ENCODE results near the gene MUL1.

The MUL1 gene

DNA sequence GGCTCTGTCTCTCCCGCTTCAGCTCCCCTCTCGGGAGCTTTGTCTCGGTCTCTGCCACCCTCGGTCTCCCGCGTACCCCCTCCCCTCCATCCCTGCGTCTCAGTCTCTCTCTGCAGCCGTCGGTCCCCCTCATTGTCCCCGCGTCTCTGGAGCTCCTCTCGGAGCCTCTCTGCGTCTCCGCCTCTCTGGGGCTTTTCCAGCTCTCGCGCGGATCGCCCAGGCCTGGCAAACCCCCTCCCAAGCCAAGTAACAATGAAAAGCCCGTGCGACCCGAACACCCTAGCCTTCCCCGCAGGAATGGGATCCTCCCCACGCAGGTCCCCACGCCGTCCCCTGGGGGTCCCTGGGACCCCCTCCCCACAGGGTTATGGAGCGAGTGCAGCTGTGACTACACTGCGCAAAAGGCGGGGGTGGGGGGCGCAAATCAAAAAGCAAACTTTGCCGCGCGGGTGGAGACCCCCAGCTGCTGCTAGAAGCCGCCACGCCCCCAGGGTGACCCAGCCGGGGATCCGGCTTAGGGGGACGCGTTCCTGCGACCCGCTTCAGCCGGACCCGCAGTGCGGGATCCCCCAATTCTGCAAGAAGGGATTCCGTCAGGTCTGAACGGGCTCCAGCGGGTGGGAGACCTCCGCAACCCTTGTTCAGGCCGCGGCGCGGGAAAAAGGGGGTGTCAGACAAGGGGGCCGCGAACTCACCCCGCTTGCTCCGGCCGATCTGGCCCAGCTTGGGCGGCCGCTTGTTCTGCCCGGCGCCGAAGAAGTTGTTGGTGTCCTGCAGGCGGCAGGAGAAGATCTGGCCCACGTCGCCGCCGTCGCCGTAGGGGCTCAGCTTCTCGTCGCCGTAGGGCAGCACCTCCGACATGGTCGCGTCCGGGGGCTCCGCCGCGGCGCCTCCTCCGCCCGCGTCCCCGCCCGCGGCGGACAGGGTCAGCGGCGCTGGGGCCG, 23.2 kb downstream of the MUL1 start:
- no peak for DNase-seq

GRCh38 chr1:20483833-20484518, 24.0 kb downstream of the MUL1 start:
- DNase-seq = no peak

DNA sequence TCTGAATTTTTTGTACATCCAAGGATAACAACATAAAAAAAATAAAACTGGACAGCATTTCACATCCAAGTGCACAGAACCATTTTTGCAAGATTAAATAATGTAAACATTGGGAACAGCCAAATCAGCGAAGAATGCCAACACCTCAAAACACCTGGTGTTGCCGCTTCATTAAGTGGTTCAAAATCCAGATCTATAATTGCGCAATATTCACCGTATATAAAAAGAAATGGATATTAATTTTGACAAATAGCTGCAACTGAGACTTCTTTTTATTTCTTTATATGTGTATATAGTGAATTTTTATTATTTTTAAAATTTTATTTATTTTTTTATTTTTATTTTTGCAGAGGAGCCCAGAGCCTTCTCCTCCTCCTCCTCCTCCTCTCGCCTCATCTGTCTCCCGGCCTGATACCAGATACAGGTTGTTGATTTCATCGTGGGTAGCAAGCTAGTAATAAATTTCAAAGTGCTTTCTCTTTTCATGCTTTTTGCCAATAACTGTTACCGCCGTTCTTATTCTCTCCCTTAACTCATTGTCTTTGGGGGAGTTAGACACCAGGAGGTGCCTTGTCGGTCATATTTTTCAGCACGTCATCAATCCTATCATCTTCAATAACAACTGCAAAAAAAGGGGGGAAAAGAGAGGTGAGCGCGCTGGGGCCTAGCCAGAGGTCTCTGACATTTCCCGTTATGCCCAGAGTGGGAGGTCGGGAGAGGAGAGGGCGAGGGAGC, 24.7 kb downstream of the MUL1 start:
- no peak for DNase-seq

DNA sequence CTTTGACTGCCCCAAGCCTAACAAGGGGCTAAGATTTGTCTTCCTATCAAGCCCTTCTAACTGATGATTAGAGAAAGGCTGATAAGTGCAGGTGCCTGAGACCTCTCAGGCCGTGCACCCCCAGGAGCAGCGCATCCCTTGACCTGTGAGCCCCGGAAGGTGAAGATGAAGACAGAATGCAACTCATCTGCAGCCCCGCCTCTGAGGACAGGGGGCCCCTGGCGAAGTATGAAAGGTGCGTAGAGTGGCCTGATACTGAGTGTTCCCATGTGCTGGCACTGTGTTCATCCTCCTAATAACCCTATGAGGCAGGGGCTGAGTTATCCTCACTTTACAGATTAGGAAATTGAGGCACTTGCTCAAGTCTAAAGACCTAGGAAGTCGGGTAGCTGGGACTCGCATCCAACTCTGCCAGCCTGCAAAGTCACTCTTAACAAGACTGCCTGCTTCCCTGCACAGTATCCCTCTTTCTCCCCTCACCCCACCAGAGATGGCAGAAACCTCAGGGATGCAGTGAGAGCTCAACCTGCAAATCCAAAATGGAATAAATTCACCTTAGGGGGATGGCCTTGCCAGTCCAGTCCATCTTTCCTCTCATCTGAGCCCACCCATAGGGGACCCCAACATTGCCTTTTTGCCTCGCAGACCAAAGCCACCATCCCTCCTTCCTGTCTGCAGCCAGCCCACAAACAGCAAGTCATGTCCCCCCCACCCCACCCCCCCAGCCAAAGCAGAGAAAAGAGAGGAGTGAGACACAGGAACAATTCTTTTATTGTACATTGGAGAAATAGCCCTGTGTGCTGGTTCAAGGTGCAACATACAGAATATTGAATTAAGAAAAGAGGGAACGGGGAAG, 26.1 kb downstream of the MUL1 start:
- DNase-seq = no peak

DNA sequence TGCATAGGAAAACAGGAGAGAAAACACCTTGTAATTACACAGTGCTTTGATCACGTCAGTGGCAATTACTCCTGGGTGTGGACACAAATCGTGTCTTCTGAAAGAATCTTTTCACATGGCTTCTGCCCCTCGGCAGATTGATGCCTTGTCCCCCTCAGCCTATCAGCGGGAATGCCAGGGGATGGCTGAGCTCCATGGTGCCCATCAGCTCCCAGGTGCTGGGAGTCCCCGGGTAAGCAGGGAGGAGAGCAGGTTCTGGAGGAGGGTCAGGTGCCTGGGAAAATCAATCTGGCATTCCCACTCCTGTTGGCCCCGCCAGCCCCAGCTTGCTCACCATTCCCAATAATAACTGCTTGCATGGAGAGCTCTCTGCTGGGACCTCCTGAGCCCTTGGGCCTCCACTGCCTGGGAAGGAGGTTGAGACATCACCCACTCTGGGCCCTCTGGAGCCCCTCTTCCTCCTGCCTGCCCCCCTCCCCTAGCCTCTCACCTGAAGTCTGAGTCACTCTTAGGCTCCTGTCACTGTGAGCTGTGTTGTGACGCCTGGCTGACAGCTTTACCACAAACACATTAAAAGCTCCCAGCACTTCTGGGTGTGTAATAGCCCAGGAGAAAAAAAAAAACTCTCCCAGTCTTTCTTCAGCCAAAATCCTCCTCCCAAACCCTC, 26.9 kb downstream of the MUL1 start:
- DNase-seq = no peak

DNA sequence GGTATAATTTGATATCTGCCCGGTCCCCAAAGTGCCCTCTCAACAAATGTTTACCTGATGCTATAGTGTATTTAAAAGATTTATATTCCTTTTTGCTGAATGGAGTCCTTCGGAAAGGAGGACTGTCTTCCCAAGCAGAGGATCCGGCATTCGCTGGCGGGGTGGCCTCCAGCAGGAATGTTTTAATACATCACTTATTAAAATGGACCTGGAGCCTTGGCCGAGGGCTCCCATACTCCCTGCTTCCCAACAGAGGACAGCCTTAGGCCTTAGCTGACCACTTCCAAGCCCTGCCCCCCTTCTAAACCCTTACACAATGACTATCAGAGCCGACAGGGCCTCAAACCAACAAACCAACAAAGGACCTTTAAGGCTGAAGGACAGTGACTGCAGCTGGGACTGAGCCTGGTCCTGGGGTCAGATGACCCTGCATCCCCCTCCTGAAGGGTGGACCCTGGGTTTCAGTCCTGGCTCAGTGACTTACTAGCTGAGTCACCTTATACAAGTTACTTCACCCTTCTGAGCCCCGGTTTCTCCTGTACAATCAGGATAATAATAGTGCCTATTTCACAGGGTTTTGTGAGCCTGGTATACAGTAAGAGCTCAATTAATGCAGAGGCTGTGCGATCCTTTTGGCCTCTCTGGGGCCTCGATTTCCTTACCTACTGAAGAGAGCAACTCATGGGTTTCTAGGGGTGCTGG, 27.6 kb downstream of the MUL1 start:
- no peak for DNase-seq

DNA sequence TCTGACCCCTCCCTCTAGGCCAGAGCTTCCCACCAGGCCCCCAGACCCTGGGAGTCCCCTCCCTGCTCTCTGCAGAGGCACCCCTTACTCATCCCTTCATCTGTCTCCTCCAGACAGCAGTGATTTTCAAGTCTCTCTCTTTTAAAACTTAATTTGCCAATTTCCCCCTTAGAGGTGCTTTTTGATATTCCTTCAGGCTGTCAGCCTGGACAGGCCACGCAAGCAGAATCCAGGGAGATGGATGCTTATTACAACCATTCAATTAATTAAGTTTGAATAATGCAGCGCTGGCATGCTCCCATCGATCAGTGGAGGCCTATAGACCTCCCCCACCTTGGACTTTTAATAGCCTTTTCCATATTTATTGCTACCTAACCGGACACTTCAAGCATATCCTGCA, 28.1 kb downstream of the MUL1 start:
- no peak for DNase-seq

GRCh38 chr1:20478057-20478635, 29.8 kb downstream of the MUL1 start:
- DNase-seq = no peak

DNA sequence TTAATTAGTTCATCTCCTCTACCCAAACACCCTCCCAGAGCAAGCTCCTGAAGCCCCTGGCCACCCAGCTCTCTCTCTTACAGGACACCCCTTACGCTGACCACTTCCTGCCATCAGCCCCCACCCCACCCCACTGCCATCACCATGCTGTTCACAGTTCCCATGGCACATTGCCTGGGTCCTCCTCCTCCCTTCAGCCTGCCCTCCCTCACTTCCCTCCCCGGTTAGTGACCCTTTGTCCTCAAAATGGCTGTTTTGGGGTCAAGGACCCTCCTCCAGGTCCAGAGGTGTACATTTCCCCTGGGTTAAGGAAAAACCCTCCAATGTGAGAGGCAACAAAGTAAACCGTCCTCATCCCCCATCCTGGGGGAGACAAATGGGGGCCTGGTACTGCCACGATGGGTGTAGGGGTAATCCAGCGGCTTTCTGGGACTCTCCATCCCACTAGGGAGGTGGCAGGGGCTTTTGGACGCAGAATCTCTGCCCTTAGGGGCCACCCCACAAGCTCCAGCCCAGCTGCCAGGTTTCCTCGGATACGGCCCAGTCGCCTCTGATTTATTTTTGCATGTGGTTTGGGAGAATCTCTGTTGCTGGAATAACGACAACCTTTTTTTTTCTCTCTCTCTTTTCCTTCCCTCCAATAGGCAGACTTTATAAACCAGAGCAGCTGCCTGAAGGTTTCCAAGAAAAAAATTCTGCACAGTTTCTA, 30.4 kb downstream of the MUL1 start:
- no peak for DNase-seq

DNA sequence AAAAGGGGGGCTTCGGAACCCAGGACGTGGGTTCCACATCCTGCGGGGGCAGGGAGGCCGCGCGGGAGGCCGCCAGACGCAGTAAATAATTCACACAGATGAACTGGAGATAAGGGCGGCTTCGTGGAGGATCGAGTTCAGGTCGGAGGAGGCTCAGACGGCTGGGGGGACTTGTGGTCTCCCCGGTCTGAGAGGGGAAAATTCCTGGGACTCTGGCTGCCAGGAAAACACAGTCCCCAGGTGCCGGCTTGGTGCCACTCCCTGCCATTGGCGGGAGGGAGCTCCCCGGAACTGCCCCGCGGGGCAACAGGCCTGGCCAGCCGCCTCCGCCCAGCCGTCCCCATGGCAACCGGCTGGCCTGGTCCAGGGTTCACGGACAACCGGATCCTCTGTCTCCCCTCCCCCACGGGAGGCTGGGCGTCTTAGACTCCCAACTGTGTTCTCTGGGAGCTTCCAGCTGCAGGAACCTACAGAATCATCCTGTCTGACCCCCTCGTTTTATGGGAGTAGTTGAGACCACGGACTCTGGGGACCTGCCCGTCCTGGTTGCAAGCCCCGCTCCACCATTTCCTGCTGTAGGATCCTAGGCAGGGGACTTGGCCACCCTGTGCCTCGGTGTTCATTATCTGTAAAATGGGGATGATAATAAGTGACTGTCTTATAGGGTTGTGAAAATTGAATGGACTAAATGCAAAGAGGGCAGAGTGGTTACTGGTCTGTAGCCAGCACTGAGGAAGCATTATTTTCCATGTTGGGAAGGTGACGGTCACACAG, 31.5 kb downstream of the MUL1 start:
- no peak for DNase-seq

- DNase-seq = no peak
These were observed 33.0 kb downstream of the MUL1 start for GRCh38 chr1:20474996-20475395.

- DNase-seq = no peak
These were observed 33.5 kb downstream of the MUL1 start for GRCh38 chr1:20474333-20474975.

DNA sequence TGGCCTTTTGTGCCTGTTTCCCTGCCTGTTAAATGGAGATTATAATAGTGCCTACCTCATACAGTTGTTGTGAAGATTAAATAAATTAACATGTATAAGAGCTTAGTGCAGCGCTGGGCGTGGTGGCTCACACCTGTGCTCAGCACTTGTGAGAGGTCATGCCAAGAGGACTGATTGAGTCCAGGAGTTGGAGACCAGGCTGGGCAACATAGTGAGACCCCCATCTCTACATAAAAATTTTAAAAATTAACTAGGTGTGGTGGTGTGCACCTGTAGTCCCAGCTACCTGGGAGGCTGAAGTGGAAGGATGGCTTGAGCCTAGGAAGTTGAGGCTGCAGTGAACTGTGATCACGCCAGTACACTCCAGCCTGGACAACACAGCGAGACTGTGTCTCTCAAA, 34.1 kb downstream of the MUL1 start:
- no peak for DNase-seq

DNA sequence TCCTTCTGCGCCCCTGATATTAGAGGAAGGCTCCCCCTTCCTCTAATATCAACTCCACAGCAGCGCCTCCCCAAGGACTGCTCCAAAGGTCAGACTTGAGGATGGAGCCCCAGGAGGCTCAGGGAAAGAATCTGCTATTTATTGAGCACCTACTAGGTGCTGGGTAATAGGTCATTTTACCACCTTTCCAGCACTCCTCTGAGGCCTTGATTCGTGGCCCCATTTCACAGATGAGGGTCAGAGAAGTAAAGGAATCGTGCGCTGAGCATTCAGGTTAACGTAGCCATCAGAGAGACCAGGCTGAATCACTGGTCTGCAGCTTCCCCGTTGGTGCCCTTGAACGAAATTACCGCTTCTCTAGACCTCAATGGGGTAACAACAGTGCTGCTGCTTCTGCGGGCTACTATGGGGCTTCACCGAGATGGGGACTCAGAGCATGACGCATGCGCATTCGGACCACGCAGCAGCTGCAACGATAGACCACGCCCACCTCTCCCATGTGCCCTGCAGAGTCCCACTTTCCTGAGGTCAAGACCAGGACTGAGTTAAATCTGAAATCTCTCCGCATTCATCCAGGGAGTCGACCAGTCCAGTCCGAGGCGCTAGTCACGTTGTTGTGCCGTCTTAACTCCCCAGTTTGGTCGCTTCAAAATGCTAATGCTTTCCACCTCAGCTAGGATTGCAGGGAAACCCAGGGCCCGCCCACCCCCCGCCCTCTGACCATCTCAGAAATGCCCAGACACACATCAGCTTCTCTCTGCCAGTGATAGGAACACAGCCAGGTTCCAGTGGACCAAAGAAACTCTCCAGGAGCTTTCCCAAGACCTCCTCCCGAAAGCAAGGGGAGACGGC, 34.9 kb downstream of the MUL1 start:
- DNase-seq = no peak

GRCh38 chr1:20472121-20472520, 35.8 kb downstream of the MUL1 start:
- no peak for DNase-seq

- DNase-seq = no peak
These were observed 37.8 kb downstream of the MUL1 start for GRCh38 chr1:20470194-20470593.

- DNase-seq = no peak
These were observed 38.4 kb downstream of the MUL1 start for GRCh38 chr1:20469406-20470076.

Measured in NCI-H1436 treated with DMSO at 0.1 percent for 48 hours (cell line).